ENCODE data around the gene GSPT1.

GSPT1 gene

GRCh38 chr16:11871193-11871592 lies 44.6 kb downstream of the GSPT1 start:
- peak; percentile 39 for DNase-seq (ENCODE audit: low read depth)
- TF ChIP-seq MYC (IDR thresholded peaks at IDR 0.05; ENCODE audit: low read depth, low read length) (no peak), POLR2A (IDR thresholded peaks at IDR 0.05; ENCODE audit: extremely low read depth, insufficient read length) (no peak), CTCF (IDR thresholded peaks at IDR 0.05; ENCODE audit: low read depth, low read length) (no peak), MAX (IDR thresholded peaks at IDR 0.05; ENCODE audit: low read depth, low read length) (no peak)
- H3K4me3 ChIP-seq (ENCODE audit: low read depth, low read length) = no peak overlapping the region

- DNase-seq (ENCODE audit: low read depth) = no peak
These were observed 45.4 kb downstream of the GSPT1 start for GRCh38 chr16:11870399-11870798.

GRCh38 chr16:11869353-11870228 lies 46.2 kb downstream of the GSPT1 start:
- no peak overlapping the region for H3K4me3 ChIP-seq (ENCODE audit: low read depth, low read length)
- TF ChIP-seq MAX (IDR thresholded peaks at IDR 0.05; ENCODE audit: low read depth, low read length) = no peak
- no peak for TF ChIP-seq MYC (IDR thresholded peaks at IDR 0.05; ENCODE audit: low read depth, low read length)
- no peak for TF ChIP-seq CTCF (IDR thresholded peaks at IDR 0.05; ENCODE audit: low read depth, low read length)
- TF ChIP-seq POLR2A (IDR thresholded peaks at IDR 0.05; ENCODE audit: extremely low read depth, insufficient read length) = no peak

More at GRCh38 chr16:11870399-11870798, 45.4 kb downstream of the GSPT1 start:
- H3K4me3 ChIP-seq (ENCODE audit: low read depth, low read length) = no peak overlapping the region
- TF ChIP-seq MAX (IDR thresholded peaks at IDR 0.05; ENCODE audit: low read depth, low read length) (no peak), POLR2A (IDR thresholded peaks at IDR 0.05; ENCODE audit: extremely low read depth, insufficient read length) (no peak), CTCF (IDR thresholded peaks at IDR 0.05; ENCODE audit: low read depth, low read length) (no peak), MYC (IDR thresholded peaks at IDR 0.05; ENCODE audit: low read depth, low read length) (no peak)

GRCh38 chr16:11868412-11868980 lies 47.3 kb downstream of the GSPT1 start:
- DNase-seq (ENCODE audit: low read depth) = no peak
- H3K4me3 ChIP-seq (ENCODE audit: low read depth, low read length) = no peak overlapping the region
- TF ChIP-seq POLR2A (IDR thresholded peaks at IDR 0.05; ENCODE audit: extremely low read depth, insufficient read length) (no peak), MYC (IDR thresholded peaks at IDR 0.05; ENCODE audit: low read depth, low read length) (no peak), CTCF (IDR thresholded peaks at IDR 0.05; ENCODE audit: low read depth, low read length) (no peak), MAX (IDR thresholded peaks at IDR 0.05; ENCODE audit: low read depth, low read length) (no peak)

More at GRCh38 chr16:11869353-11870228, 46.2 kb downstream of the GSPT1 start:
- no peak for DNase-seq (ENCODE audit: low read depth)

- DNase-seq (ENCODE audit: low read depth) = no peak
- TF ChIP-seq CTCF (IDR thresholded peaks at IDR 0.05; ENCODE audit: low read depth, low read length) (no peak), MAX (IDR thresholded peaks at IDR 0.05; ENCODE audit: low read depth, low read length) (no peak), MYC (IDR thresholded peaks at IDR 0.05; ENCODE audit: low read depth, low read length) (no peak), POLR2A (IDR thresholded peaks at IDR 0.05; ENCODE audit: extremely low read depth, insufficient read length) (no peak)
- no peak overlapping the region for H3K4me3 ChIP-seq (ENCODE audit: low read depth, low read length)
These were observed 53.3 kb downstream of the GSPT1 start for GRCh38 chr16:11862489-11862888.
